ENCODE results near the gene AKR7A2. TPM values are rescaled to one million over a fixed set of nuclear protein-coding genes. Genes with fewer than 3 reads are reported as not detected.

AKR7A2 gene
- total RNA-seq, 1 donor from 2014 or later: 30.3 TPM

- FAIRE-seq: no peak
- H3K4me1 Mint-ChIP-seq (ENCODE audit: low read depth, unreplicated experiment): peaks cover 3% of the 10 kb centered on the region
- no peak overlapping the region for H3K27ac Mint-ChIP-seq (ENCODE audit: unreplicated experiment)
- Histone ChIP-seq H3K4me2 (ENCODE audit: low read length) (no peak overlapping the region), H3K27ac (ENCODE audit: low read depth, low read length) (no peak overlapping the region), H2AFZ (ENCODE audit: low read depth, low read length) (no peak overlapping the region), H3K79me2 (ENCODE audit: insufficient read depth, low read length) (no peaks in the 10 kb centered on the region), H3K36me3 (ENCODE audit: insufficient read depth, low read length) (peaks cover 21% of the 10 kb centered on the region), H4K20me1 (ENCODE audit: insufficient read depth, low read length) (peaks cover 84% of the 10 kb centered on the region), H3K27me3 (ENCODE audit: insufficient read depth, low read length) (no peaks in the 10 kb centered on the region), H3K9me3 (ENCODE audit: insufficient read depth, low read depth, low read length) (no peaks in the 10 kb centered on the region), H3K4me1 (ENCODE audit: insufficient read depth, low read length) (no peaks in the 10 kb centered on the region), H3K9ac (ENCODE audit: low read length) (no peak overlapping the region), H3K4me3 (ENCODE audit: insufficient read depth, low read depth, low read length) (no peak overlapping the region)
- no peak overlapping the region for H3K4me3 Mint-ChIP-seq (ENCODE audit: unreplicated experiment)
- H3K9me3 Mint-ChIP-seq (ENCODE audit: unreplicated experiment): no peaks in the 10 kb centered on the region
- peaks cover 12% of the 10 kb centered on the region for H3K36me3 Mint-ChIP-seq (ENCODE audit: low read depth, unreplicated experiment)
- TF ChIP-seq CTCF (IDR thresholded peaks at IDR 0.05; ENCODE audit: insufficient read depth, low read depth, low read length) (no peak), EZH2 (IDR thresholded peaks at IDR 0.05; ENCODE audit: insufficient read depth, low read length) (no peak)
- H3K27me3 Mint-ChIP-seq (ENCODE audit: low read depth, unreplicated experiment): no peaks in the 10 kb centered on the region
- DNase-seq (ENCODE audit: low read depth): no peak
Measured at GRCh38 chr1:19343617-19344350, 31.8 kb upstream of the AKR7A2 start.

- Mint-ChIP-seq H3K9me3 (ENCODE audit: unreplicated experiment) (no peaks in the 10 kb centered on the region), H3K27ac (ENCODE audit: unreplicated experiment) (no peak overlapping the region), H3K27me3 (ENCODE audit: low read depth, unreplicated experiment) (no peaks in the 10 kb centered on the region), H3K4me3 (ENCODE audit: unreplicated experiment) (no peak overlapping the region), H3K36me3 (ENCODE audit: low read depth, unreplicated experiment) (peaks cover 14% of the 10 kb centered on the region), H3K4me1 (ENCODE audit: low read depth, unreplicated experiment) (peaks cover 6% of the 10 kb centered on the region)
- H3K4me1 ChIP-seq (ENCODE audit: insufficient read depth, low read length): no peaks in the 10 kb centered on the region
- no peak overlapping the region for H2AFZ ChIP-seq (ENCODE audit: low read depth, low read length)
- DNase-seq (ENCODE audit: low read depth) (no peak), FAIRE-seq (no peak)
- H4K20me1 ChIP-seq (ENCODE audit: insufficient read depth, low read length): peaks cover 81% of the 10 kb centered on the region
- peaks cover 18% of the 10 kb centered on the region for H3K36me3 ChIP-seq (ENCODE audit: insufficient read depth, low read length)
- no peak overlapping the region for H3K4me2 ChIP-seq (ENCODE audit: low read length)
- no peaks in the 10 kb centered on the region for H3K27me3 ChIP-seq (ENCODE audit: insufficient read depth, low read length)
- H3K9me3 ChIP-seq (ENCODE audit: insufficient read depth, low read depth, low read length): no peaks in the 10 kb centered on the region
- no peaks in the 10 kb centered on the region for H3K79me2 ChIP-seq (ENCODE audit: insufficient read depth, low read length)
- no peak overlapping the region for H3K4me3 ChIP-seq (ENCODE audit: insufficient read depth, low read depth, low read length)
- no peak overlapping the region for H3K9ac ChIP-seq (ENCODE audit: low read length)
- H3K27ac ChIP-seq (ENCODE audit: low read depth, low read length): no peak overlapping the region
- TF ChIP-seq CTCF (IDR thresholded peaks at IDR 0.05; ENCODE audit: insufficient read depth, low read depth, low read length) (no peak), EZH2 (IDR thresholded peaks at IDR 0.05; ENCODE audit: insufficient read depth, low read length) (no peak)
Measured at GRCh38 chr1:19342894-19343616, 31.1 kb upstream of the AKR7A2 start.
